NCI-H2029 treated with DMSO at 0.1 percent for 48 hours (cell line): Measurements from ENCODE around the gene PRKCZ.
"Not testable (repeated sequence)": the region's sequence is repeated elsewhere in the genome, so short reads cannot be mapped to it uniquely, and the experiment has no call there.

Experiments
- DNase-seq: peaks from one replicate; lab custom pipeline; 2025; lab: John Stamatoyannopoulos, UW

PRKCZ gene

DNA sequence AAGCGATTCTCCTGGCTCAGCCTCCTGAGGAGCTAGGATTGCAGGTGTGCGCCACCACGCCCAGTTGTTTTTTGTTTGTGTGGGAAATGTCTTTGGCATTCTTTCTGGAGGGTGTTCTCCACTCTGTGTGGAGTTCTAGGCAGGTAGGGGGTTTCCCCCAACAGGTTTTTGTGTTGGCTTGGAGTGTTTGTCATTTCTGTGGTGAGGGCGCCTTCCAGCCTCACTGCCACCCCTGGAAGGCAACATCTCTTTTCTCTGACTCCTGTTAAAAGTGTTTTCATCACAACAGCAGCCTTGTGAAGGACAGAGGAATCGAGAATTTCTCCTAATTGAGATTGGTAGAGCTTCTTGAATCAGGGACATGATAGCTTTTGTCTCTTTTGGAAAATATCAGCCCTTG is 69.7 kb downstream of the PRKCZ start:
- DNase-seq = no peak

DNA sequence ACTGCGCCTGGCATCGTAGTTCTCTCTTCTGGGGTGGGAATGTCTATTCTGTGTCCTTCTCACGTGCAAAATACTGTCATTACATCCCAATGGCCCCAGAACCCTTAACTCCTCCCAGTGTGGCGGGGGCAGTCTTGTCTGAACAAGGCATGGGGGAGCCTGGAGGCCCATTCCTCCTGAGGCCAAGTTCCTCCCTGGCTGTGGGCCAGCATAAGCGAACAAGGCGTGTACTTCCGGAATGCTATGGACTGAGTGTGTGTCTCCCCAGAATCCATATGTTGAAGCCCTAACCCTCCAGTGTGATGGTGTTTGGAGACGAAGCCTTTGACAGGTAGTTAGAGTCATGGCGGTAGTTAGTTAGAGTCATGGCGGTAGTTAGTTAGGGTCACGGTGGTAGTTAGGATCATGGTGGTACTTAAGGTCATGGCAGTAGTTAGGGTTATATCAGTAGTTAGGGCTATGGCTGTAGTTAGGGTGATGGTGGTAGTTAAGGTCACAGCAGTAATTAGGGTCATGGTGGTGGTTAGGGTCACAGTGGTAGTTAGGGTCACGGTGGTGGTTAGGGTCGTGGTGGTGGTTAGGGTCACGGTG is 71.0 kb downstream of the PRKCZ start:
- DNase-seq = no peak

DNA sequence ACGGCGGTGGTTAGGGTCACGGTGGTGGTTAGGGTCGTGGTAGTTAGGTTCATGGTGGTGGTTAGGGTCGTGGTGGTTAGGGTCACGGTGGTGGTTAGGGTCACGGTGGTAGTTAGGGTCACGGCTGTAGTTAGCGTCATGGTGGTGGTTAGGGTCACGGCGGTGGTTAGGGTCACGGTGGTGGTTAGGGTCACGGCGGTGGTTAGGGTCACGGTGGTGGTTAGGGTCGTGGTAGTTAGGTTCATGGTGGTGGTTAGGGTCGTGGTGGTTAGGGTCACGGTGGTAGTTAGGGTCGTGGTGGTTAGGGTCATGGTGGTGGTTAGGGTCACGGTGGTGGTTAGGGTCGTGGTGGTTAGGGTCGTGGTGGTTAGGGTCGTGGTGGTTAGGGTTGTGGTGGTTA is 71.6 kb downstream of the PRKCZ start:
- not testable (repeated sequence) for DNase-seq

DNA sequence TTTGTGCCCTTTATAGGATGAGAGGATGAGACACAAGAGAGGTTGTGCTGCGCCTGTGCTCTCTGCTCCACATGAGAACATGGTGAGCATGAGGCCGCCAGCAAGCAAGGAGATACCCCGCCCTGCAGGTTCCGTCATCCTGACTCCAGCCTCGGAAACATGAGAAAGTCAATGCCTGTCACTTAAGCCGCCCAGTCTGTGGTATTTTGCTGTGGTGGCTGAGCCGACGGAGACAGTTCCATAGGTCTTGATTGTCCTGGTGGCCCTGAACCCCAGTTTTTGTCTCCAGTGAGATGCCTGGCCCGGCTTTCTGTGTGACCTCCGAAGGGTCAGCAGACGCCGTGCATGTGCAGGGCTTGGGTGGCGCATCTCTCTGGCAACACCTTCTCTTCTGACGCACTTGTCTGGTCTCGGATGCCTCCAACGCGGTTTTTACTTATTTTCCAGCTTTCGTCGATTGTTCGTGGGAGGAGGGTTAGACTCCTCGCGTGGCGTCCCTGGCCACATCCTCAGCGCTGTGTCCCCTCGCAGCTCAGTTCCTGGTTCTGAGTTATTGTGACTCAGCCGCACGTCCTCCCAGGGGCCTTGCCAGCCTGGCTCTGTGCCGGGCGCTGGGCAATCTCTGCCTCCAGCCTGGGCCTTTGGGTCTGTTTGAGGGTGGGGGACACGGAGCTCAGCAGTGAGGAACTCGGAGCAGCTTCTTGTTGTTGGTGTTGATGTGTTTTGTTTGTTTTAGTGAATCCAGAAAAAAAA is 74.4 kb downstream of the PRKCZ start:
- no peak for DNase-seq

DNA sequence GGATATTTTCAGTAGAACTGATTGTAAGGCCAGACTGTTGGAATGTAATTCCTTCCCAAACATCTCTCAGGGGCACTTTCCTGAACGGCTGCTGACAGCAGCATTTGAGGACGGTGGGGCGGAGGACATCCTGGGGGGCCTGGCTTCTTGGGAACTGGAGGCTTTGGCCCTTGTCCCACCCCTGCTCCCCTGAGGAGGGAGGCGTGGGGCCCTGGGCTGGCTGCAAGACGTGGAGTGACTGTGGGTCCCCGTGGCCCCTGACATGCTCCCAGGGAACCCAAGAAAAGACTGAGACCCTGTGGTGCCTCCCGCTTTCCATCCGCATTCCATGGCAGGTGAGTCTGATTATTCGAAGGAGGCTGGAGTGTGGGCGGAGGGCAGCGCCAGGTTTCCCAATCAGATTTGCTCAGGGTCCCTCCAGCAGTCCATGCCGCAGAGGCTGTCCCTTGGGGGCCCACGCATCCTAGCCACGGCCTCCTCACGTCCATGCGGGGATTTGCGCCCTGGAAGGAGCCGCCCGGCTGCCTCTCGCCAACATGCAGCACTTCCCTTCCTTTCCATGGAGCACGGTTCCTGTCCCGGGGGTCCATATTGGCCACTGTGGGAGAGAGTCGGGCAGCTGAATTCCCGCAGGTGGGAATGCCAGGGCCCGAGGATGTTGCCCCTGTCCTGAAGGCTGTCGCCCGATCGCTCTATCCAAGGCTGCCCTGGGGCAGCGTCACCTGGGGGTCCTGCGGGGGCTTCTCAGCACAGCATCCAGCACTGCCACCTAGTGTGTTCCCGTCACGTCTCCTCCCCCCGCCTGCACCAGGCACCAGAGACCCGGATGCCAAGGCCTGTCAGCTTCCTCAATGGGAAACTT is 75.4 kb downstream of the PRKCZ start:
- no peak for DNase-seq

DNA sequence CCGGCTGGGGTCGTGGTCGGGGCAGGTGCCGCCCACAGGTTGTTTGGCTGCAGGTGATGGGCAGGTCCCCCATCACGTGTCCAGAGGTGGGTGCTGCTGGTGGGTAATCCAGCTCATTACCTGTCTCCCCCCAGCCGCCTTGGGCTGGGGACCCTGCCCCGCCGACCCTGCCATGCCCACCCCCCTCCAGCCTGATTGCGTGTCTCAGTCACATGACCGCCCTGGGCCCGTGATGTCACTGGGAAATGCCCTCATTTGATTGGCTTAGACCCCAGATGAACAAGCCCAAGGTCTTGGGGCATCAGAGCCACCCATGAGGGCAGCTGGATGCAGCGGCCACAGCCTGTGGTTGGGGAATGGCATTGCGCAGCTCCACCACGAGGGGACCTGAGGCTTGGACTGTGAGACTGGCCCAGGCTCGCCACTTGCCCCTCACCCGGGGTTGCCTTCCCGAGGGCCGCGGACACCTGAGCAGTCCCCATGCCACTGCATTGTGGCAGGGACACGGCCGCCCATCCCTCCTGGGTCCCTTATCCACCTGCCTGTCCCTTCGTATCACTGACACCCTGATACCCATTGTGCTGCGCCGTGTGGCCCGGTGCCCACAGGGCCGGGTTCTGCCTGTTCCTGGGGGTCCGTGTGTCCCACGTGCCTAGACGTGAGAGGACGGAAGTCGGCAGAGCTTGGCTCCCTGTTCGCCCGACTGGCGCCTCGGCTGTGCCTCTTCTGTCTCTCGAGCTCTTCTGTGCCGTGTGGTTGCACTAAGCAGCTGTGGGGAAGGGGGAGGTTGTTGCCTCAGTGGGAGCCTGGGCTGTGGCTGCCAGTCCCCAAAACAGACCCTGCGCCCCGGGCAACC is 76.3 kb downstream of the PRKCZ start:
- DNase-seq = no peak

DNA sequence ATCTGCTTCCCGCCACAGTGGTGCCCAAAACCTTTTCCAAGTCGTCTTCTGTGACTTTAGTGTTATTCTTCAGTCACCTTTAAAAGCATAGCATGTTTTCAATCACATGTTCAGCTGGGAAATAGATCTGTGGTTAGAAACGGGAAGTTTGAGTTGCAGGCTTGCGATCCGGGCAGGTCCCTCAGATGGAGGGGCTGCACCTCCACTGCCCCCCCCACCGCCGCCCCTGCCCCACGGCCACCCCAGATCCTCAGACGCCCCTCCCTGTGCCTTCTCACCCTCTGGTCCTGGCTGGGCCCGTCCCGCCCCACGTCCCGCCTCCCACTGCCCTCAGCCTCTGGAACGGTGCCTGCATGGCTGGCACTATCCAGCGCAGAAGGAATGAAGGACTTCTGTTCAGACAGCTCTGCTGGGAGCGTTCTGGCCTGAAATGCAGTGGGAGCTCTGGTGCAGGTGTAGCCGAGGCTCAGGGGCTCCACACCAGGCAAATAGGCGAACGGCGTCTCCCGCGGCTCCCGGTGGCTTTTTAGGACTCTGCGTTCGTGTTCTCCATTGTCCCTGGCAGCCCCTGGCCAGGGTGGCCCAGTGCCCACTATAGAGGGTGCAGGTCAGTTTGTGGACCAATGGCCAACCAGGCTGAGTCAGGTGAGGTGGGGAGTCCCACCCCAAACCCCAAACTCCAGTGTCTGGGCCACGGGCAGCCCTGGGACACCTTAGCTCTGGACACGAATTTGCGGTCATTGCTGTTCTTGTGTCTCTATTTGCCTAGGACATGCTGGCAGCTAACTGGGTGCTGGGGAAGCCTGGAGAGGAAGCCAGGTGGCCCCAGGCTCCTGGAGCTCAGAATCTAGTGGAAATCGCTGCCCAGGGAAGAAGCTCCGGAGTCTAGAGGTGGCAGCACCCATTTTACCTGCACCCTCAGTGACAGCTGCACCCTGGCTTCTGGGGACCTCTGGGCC is 77.3 kb downstream of the PRKCZ start:
- DNase-seq = no peak

DNA sequence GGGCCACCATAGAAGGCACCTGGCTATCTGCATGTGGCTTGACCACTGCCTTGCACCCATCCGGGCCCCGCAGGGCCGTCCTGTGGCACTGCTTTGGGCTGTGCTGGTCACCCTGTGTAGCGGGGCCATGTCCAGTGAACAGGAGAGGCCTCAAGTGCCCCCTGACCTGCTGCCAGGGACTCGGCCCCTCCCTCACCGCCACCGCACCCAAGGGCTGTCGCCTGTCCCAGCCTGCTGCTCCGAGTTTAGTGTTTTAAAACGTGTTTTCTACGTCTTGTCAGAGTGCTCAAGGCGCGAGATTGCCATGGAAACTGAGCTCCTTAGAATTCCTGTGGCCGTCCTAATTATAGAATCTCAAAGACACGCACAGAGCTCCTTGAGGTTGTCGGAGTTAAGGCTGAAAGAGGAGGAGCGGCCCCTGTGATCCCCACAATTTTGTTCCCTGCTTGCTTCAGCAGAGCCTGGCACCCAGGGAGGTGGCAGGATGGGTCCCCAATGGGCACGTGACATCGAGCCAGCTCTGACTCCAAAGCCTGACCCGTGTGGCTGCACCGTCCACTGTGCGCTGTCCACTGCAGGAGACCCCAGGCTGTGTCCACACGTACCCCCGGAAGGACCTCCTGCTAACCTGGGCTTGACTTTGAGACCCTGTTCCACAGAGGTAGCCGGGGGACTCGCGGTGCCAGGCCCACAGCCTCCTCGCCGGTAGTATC is 78.1 kb downstream of the PRKCZ start:
- no peak for DNase-seq

DNA sequence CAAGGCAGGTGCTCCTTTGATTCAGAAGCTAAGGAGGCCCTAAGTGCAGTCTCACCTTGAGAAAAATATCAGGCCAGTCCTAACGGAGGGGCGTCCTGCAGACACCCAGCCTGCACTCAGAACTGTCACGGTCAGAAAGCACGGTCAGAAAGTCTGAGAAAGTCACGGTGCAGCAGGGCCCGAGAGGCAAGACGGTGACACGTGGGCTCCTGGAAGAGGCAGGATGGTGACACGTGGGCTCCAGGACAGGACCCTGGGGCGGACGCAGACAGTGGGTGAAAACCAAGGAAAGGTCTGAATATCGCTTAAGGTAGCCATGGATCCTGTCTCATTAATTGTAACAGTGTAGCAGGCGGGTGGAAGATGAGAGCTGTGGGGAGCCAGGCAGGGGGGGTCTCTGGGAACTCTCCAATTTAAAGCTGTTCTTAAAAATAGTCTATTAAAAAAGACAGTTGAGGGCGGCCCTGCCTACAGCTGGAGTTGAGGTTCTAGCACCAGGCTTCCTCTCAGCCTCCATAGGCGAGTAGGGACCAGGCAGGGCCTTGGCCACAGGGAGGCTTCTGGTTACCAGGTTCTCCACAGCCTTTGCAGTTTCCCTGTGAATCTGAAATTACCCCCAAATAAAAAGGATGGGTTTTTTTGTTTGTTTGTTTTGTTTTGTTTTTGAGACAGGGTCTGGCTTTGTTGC is 79.2 kb downstream of the PRKCZ start:
- no peak for DNase-seq

DNA sequence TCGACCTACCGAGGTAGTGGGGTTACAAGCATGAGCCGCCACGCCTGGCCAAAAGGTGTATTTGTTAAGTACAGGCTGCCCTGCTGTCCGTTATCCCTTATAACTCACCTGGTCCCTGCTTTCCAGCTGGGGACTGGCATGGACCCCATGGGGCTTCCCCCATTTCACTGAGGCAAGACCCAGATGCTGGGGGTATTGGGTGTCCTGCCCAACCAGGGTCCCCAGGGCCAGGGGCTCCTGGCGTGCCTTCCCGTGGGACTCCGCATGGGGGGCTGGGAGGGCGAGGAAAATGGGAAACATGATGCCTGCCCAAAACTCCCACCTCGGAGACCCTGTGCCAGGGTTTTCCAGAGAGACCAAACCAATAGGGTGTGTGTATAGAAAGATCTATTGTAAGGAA is 79.9 kb downstream of the PRKCZ start:
- DNase-seq = no peak

DNA sequence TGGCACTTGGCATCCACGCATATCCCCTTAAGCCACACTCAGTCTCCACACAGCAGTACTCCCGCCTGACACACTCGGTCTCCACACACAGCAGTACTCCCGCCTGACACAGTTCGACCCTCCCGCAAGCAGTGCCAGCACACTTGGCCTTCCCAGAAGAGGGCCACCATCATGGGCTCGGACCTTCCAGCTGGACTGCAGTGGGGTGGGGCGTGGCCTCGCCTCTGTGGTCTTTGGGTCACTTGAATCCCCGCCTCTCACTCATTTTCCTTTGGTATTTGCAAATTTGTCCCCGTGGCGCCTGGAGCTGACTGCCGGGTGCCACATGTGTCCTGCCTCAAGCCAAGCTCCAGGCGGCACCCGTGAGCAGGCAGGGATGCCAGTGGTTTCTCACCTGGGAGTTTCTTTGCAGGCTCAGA is 80.7 kb downstream of the PRKCZ start:
- no peak for DNase-seq

DNA sequence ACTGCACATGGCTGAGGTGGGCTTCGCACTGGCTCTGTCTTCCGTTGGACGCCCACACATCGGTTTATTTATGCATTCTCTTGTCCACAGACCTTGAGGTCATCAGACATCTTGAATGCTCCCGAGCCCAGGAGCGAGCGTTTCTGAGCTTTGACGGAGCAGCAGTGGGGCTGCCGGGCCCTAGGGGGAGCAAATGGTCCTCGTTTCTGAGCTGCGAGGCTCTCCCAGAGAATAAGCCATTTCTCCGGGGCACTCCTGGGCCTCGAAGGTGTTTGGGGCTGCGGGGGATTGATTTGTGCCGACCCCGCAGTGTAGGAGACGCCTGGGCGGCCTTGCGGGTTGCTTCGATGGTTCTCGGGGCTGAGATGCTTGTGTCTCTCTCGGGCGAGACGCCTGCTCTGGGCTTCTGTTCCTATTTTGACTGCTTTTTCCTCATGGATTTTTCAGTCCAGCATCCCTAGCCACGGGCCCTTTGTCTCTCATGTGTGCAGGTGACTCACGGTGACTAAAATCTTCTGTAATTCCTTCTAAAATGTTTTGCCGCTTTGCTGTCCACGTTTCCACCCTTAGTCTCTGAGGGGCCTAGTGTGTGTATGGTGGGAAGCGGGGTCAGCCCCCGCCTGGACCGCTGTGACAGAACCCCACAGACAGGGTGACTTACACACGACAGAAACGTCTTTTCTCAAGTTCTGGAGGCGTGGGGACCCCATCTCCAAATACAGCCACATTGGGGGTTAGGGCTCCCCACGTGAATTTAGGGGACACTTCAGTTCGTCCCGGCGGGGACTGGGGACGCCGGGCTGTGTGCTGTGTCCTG is 82.2 kb downstream of the PRKCZ start:
- DNase-seq = no peak

DNA sequence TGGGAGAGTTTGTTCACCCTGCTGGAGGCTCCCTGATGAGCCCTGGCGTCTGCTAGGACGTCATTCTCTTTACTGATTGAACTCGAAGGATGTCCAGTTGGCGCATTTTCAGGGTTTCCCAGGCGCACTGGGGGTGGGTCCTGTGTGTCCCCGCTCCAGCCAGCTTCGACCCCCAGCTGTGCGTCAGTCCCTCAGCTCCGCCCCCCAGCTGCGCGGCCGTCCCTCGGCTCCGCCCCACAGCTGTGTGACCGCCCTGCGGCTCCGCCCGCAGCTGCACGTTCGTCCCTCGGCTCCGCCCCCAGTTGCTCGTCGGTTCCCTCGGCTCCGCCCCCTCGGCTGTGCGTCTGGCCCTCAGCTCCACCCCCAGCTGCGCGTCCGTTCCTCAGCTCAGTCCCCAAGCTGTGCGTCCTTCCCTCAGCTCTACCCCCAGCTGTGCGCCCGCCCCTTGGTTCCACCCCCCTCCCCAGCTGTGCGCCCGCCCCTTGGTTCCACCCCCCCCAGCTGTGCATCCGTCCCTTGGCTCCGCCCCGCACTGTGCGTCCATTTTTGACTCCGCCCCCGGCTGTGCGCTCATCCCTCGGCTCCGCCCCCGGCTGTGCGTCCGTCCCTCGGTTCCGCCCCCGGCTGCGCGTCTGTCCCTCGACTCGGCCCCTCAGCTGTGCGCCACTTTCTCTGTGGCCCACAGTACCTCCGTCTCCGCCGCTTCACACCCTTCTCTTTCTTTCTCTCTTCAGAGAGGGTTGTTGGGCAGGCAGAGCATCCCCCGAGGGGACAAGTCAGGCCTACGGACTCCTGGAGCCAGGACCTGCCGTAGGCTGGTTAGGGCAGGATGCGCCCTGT is 83.0 kb downstream of the PRKCZ start:
- peak; percentile 84 for DNase-seq

DNA sequence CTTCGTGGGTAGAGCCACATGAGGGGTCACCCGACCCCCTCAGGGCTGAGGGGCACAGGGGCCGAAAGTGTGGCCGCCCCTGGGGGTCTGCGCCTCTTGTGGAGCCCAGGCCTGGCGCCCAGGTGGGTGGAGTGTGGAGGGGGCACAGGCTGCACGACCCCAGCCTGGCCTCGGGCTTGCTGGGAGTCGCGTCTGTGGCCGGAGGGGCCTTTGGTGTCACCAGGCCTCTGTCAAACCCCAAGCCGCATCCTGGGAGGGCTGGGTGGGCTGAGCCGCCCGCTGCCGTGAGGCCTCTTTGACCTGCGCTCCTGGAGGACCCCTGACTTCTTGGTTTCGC is 83.6 kb downstream of the PRKCZ start:
- no peak for DNase-seq

DNA sequence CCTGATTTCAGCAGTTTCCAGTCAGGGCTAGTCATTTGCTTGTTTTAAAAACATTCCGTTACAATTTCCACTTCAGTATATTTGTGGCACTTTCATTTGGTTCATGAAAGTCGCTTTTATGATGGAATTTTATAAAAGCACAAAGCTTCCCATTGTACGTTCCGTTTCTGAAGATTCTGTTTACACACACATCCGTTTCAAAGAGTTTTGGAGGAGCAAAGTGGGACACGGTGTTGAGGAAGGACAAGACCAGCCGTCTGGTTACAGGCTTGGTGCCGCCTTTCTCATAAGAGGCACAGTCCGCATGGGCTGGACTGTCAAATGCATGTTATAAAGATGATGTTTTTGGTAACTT is 84.0 kb downstream of the PRKCZ start:
- no peak for DNase-seq

DNA sequence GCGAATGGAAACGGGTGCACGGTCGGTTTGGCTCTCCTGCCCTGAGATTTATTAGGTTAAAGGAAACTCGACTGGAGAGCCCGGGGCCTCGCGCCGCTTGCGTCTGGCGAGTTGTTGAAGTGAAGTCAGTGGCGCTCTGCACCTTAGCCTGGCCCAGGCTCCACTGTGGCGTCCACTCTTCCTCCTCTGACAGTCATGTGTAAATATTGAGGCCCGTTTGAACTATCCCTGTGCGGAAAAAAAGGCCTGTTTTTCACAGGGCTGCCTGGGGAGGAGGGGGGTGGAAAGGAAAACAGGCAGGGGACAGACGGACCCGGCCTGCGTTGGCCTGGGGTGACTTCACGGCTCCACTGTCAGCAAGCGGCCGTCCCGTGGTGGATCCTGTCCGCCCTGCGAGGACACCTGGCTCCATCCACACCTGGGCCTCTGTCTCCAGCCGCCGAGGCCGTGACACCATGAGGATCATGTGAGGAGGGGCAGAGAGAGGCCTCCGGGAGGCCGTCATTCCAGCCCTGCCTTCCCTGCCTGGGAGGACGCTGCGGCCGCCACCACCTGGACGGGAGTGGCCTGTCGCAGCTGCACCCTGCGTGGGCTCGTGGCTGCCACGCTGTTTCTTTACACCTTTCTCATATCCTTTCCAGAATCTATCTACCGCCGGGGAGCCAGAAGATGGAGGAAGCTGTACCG is 84.6 kb downstream of the PRKCZ start:
- no peak for DNase-seq

DNA sequence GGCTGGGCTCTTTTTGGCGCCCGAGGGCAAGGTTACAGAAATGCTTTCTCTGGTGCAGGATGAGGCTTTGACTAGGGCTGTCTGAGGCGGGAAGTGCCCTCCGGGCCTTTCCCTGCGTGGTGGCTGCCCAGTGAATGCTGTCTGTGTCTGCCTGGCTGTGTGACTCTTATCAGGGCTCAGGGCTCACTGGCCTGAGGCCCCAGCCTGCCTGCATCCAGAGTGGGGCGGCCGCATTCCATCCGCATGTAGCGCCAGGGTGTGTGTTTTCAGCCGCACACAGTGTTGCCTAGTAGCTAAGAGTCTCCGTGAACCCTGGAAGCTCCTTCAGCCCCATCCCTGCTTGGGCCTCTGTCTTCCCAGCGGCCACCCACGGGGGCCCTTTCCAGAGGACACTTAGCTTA is 85.2 kb downstream of the PRKCZ start:
- no peak for DNase-seq
